OCI-LY7 (cell line): ENCODE measurements around the gene ACOT6. TPM values are rescaled to one million over a fixed set of nuclear protein-coding genes. Genes with fewer than 3 reads are reported as not detected.
A peak's percentile ranks its signal among the peaks of the same experiment; 100 is the strongest.

Experiments used
- BruUV-seq: library from RNA; stranded (reverse); fragments of 400-500 nt; replicated peaks from 2 replicates; lab custom pipeline; 2021; lab: Mats Ljungman, UMichigan
- CTCF ChIA-PET: fragments of 300-600 bp; sonication (Branson Sonifier 250); formaldehyde crosslinking; loops from one replicate; lab custom pipeline; 2022; ENCODE audit warnings: antibody characterized with exemption; ENCODE audit not compliant: unreplicated experiment; lab: Charles Lee
- POLR2A ChIA-PET: fragments of 300-600 bp; sonication (Branson Sonifier 250); formaldehyde crosslinking; loops from one replicate; lab custom pipeline; 2022; ENCODE audit warnings: antibody characterized with exemption; lab: Charles Lee
- DNase-seq: peaks from one replicate; pipeline ENCODE4 v3.0.0-alpha.2; 2015; ENCODE audit warnings: low spot score
- H2AFZ ChIP-seq: fragments of 200-600 bp; sonication (generic), shearing (Covaris generic); 2 replicates; pipeline ENCODE4 v1.6.1; 2014; ENCODE audit warnings: mild to moderate bottlenecking, antibody characterized with exemption, low read length, moderate library complexity
- H3K27ac ChIP-seq: fragments of 200-600 bp; sonication (generic); 2 replicates; pipeline ENCODE4 v1.5.1; 2014; ENCODE audit warnings: mixed run types, low read depth, mild to moderate bottlenecking, moderate library complexity, low read length, inconsistent platforms; ENCODE audit not compliant: poor library complexity, severe bottlenecking
- H3K36me3 ChIP-seq: fragments of 200-600 bp; sonication (generic); 2 replicates; pipeline ENCODE4 v1.6.1; 2014; ENCODE audit warnings: mild to moderate bottlenecking, antibody characterized with exemption, low read length, moderate library complexity, mixed read lengths; ENCODE audit not compliant: insufficient read depth
- H3K4me1 ChIP-seq: fragments of 200-600 bp; sonication (generic); 2 replicates; pipeline ENCODE4 v1.5.1; 2014; ENCODE audit warnings: mild to moderate bottlenecking, low read length; ENCODE audit not compliant: insufficient read depth, poor library complexity, severe bottlenecking
- H3K4me2 ChIP-seq: fragments of 200-600 bp; sonication (generic); 2 replicates; pipeline ENCODE4 v1.6.1; 2014; ENCODE audit warnings: mild to moderate bottlenecking, low read length
- H3K4me3 ChIP-seq: fragments of 200-600 bp; sonication (generic); 2 replicates; pipeline ENCODE4 v1.5.1; 2014; ENCODE audit warnings: mild to moderate bottlenecking, low read depth, low read length; ENCODE audit not compliant: poor library complexity, severe bottlenecking
- H3K79me2 ChIP-seq: fragments of 200-600 bp; sonication (generic); 2 replicates; pipeline ENCODE4 v1.6.1; 2016; ENCODE audit warnings: low read depth, mild to moderate bottlenecking, low read length, moderate library complexity, mixed read lengths; ENCODE audit not compliant: insufficient read depth
- H3K9me2 ChIP-seq: fragments of 200-600 bp; sonication (generic); 2 replicates; pipeline ENCODE4 v1.6.1; 2016; ENCODE audit warnings: mild to moderate bottlenecking, low read length, mixed read lengths; ENCODE audit not compliant: insufficient read depth
- H3K9me3 ChIP-seq: fragments of 200-600 bp; sonication (generic); 2 replicates; pipeline ENCODE4 v1.6.1; 2014; ENCODE audit warnings: mild to moderate bottlenecking, mixed run types, low read length, mixed read lengths
- H4K20me1 ChIP-seq: fragments of 200-600 bp; sonication (generic); 2 replicates; pipeline ENCODE4 v1.6.1; 2014; ENCODE audit warnings: mild to moderate bottlenecking, antibody characterized with exemption, low read length, moderate library complexity, mixed read lengths; ENCODE audit not compliant: insufficient read depth
- EZH2phosphoT487 ChIP-seq: fragments of 200-600 bp; sonication (generic); IDR thresholded peaks from 2 replicates; pipeline ENCODE4 v1.6.1; 2018; ENCODE audit warnings: low read depth, borderline replicate concordance, mild to moderate bottlenecking, mixed run types, antibody characterized with exemption, low read length, moderate library complexity, mixed read lengths
- intact Hi-C: fragments of 100-400 bp; cut with micrococcal nuclease; formaldehyde crosslinking; loops from one replicate; pipeline ENCODE4 v1.10.0; 2022; ENCODE audit not compliant: unreplicated experiment
- total RNA-seq, 2 experiments: library from RNA; depleted of rRNA in 1 of 2; stranded (reverse); fragments of >200 nt in 1 of 2; shearing (Covaris generic) in 1 of 2; gene quantifications; 2 replicates each; pipeline ENCODE4 v1.2.3, GENCODE V29; 2014 to 2022
- TF ChIP-seq, protein P1 (sequence below): fragments of 200-600 bp; sonication (generic); conservative IDR thresholded peaks from 2 replicates; pipeline ENCODE4 v1.5.1; 2014; ENCODE audit warnings: mild to moderate bottlenecking, antibody characterized with exemption, low read length, moderate library complexity, mixed read lengths

ACOT6 gene
- total RNA-seq, 2 experiments from 2014 or later, result not detected

DNA sequence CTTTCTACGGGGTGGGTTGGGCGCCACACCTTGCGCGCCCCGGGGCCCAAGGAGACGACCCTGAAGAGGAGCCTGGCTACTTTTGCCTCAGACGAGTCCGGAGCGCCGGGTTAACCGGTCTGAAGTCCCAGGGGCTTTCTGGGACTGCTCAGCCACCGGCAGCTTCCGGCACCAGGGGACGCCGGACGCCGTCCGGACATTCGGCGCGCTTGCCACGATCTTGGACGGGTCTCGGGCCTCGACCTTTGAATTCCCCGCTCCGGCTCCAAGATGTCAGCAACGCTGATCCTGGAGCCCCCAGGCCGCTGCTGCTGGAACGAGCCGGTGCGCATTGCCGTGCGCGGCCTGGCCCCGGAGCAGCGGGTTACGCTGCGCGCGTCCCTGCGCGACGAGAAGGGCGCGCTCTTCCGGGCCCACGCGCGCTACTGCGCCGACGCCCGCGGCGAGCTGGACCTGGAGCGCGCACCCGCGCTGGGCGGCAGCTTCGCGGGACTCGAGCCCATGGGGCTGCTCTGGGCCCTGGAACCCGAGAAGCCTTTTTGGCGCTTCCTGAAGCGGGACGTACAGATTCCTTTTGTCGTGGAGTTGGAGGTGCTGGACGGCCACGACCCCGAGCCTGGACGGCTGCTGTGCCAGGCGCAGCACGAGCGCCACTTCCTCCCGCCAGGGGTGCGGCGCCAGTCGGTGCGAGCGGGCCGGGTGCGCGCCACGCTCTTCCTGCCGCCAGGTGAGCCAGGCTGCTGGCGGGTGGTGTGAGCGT, 20.4 kb upstream of the ACOT6 start, which contains the start of gene ACOT4:
Gene ACOT4 (plus strand): TSS at position 184 of the 760 bp plus-strand sequence. CDS start 87 bp downstream, at position 271.
- H3K36me3 ChIP-seq, result no peaks in the 10 kb centered on the region
- intact Hi-C loops, result no loop called here
- BruUV-seq, result no TSS peak
- H3K4me1 ChIP-seq, result no peaks in the 10 kb centered on the region
- H2AFZ ChIP-seq, result no peak within 1 kb of the TSS
- no peak within 1 kb of the TSS for H3K27ac ChIP-seq
- ChIA-PET CTCF (no interaction called here), POLR2A (no interaction called here)
- TF ChIP-seq, protein P1, sequence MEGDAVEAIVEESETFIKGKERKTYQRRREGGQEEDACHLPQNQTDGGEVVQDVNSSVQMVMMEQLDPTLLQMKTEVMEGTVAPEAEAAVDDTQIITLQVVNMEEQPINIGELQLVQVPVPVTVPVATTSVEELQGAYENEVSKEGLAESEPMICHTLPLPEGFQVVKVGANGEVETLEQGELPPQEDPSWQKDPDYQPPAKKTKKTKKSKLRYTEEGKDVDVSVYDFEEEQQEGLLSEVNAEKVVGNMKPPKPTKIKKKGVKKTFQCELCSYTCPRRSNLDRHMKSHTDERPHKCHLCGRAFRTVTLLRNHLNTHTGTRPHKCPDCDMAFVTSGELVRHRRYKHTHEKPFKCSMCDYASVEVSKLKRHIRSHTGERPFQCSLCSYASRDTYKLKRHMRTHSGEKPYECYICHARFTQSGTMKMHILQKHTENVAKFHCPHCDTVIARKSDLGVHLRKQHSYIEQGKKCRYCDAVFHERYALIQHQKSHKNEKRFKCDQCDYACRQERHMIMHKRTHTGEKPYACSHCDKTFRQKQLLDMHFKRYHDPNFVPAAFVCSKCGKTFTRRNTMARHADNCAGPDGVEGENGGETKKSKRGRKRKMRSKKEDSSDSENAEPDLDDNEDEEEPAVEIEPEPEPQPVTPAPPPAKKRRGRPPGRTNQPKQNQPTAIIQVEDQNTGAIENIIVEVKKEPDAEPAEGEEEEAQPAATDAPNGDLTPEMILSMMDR, result no peak
- no peak for TF ChIP-seq EZH2phosphoT487
- H3K4me2 ChIP-seq, result peak within 1 kb of the TSS; percentile 34; the same call in 1 of the 2 replicates
- no peaks in the 10 kb centered on the region for H3K9me2 ChIP-seq
- H4K20me1 ChIP-seq, result no peaks in the 10 kb centered on the region
- H3K4me3 ChIP-seq, result no peak within 1 kb of the TSS
- H3K79me2 ChIP-seq, result no peaks in the 10 kb centered on the region
- H3K9me3 ChIP-seq, result no peaks in the 10 kb centered on the region
- DNase-seq, result no peak

DNA sequence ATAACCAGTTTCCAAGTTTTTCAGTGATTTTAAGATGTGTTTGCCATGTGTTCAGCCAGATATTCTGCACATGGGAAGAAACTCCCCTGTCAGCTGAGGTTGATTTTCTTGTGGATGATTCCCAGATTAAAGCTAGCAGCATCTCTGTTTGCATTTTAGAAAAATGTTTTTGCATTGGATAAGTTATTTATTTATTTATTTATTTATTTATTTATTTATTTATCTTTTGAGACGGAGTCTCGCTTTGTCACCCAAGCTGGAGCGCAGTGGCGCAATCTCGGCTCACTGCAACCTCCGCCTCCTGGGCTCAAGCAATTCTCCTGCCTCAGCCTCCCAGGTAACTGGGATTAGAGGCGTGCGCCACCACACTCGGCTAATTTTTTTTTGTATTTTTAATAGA, 17.8 kb upstream of the ACOT6 start:
- Histone ChIP-seq H3K4me3 (no peak overlapping the region), H3K4me2 (no peak overlapping the region), H3K9me3 (no peaks in the 10 kb centered on the region), H3K27ac (no peak overlapping the region), H4K20me1 (no peaks in the 10 kb centered on the region), H2AFZ (no peak overlapping the region), H3K4me1 (no peaks in the 10 kb centered on the region), H3K36me3 (no peaks in the 10 kb centered on the region), H3K9me2 (no peaks in the 10 kb centered on the region), H3K79me2 (no peaks in the 10 kb centered on the region)
- intact Hi-C loops, result no loop called here
- DNase-seq, result no peak
- ChIA-PET POLR2A (no interaction called here), CTCF (no interaction called here)
- TF ChIP-seq, protein P1, result no peak
- TF ChIP-seq EZH2phosphoT487, result no peak
- no TSS peak for BruUV-seq

DNA sequence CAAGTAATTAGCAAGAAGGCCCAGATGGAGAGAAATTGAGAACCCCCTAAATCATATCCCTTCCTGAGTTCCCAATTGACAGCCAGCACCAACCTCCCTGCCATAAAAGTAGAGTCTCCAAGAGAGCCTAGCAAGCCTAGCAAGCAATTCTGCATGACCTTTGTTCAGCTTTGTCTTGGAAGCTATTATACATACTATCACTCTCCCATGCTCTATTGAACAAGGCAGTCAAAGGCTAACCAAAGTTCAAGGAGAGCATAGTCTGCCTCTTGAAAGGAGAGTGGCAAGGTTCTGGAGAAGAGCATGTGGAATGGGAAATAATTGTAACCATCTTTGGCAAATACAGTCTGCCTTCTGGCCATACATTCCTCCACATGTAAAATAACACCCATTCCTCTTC, 12.8 kb upstream of the ACOT6 start:
- H4K20me1 ChIP-seq, result no peaks in the 10 kb centered on the region
- no peak overlapping the region for H3K4me3 ChIP-seq
- ChIA-PET CTCF (no interaction called here), POLR2A (no interaction called here)
- no TSS peak for BruUV-seq
- H3K4me1 ChIP-seq, result no peaks in the 10 kb centered on the region
- no peak overlapping the region for H3K27ac ChIP-seq
- H2AFZ ChIP-seq, result no peak overlapping the region
- H3K79me2 ChIP-seq, result no peaks in the 10 kb centered on the region
- TF ChIP-seq, protein P1, result no peak
- no peak for TF ChIP-seq EZH2phosphoT487
- intact Hi-C loops, result no loop called here
- no peak for DNase-seq
- H3K4me2 ChIP-seq, result no peak overlapping the region
- H3K36me3 ChIP-seq, result no peaks in the 10 kb centered on the region
- H3K9me2 ChIP-seq, result no peaks in the 10 kb centered on the region
- H3K9me3 ChIP-seq, result no peaks in the 10 kb centered on the region
